Inflammatory macrophage treated with lipopolysaccharide for 4 hours (primary cell): ENCODE measurements around the gene ZNF32.

Experiments used
- DNase-seq: peaks from one replicate; pipeline ENCODE4 v3.0.0-alpha.2; 2020

ZNF32 gene

GRCh38 chr10:43648398-43649184 is at the start of gene ZNF32:
TSS of gene ZNF32 (minus strand) at chr10:43648881. CDS start at chr10:43646133, 2,748 bp downstream.
- peak; percentile 84 for DNase-seq

- DNase-seq = no peak
These were observed 49.5 kb upstream of the ZNF32 start for GRCh38 chr10:43698156-43698555.

- no peak for DNase-seq
These were observed 48.3 kb upstream of the ZNF32 start for GRCh38 chr10:43696909-43697483.

GRCh38 chr10:43695730-43696129 is 47.0 kb upstream of the ZNF32 start:
- DNase-seq = no peak

- DNase-seq = no peak
These were observed 46.6 kb upstream of the ZNF32 start for GRCh38 chr10:43695321-43695720.

GRCh38 chr10:43694526-43694925 is 45.8 kb upstream of the ZNF32 start:
- no peak for DNase-seq

- no peak for DNase-seq
These were observed 44.9 kb upstream of the ZNF32 start for GRCh38 chr10:43693602-43694001.

GRCh38 chr10:43692051-43692825 is 43.6 kb upstream of the ZNF32 start:
- no peak for DNase-seq

- DNase-seq = no peak
These were observed 42.8 kb upstream of the ZNF32 start for GRCh38 chr10:43691485-43691884.

GRCh38 chr10:43689955-43690771 is 41.5 kb upstream of the ZNF32 start:
- DNase-seq = peak; percentile 66

GRCh38 chr10:43689618-43689954 is 40.9 kb upstream of the ZNF32 start:
- DNase-seq = peak; percentile 56

- no peak for DNase-seq
These were observed 40.4 kb upstream of the ZNF32 start for GRCh38 chr10:43689007-43689491.

GRCh38 chr10:43688348-43688892 is 39.7 kb upstream of the ZNF32 start:
- DNase-seq = no peak

GRCh38 chr10:43687373-43687772 is 38.7 kb upstream of the ZNF32 start:
- no peak for DNase-seq

GRCh38 chr10:43686414-43686813 is 37.7 kb upstream of the ZNF32 start:
- DNase-seq = no peak

GRCh38 chr10:43685744-43686143 is 37.1 kb upstream of the ZNF32 start:
- no peak for DNase-seq

GRCh38 chr10:43684292-43684559 is 35.5 kb upstream of the ZNF32 start:
- no peak for DNase-seq

- peak; percentile 7 for DNase-seq
These were observed 35.0 kb upstream of the ZNF32 start for GRCh38 chr10:43683451-43684291.

GRCh38 chr10:43682956-43683355 is 34.3 kb upstream of the ZNF32 start:
- no peak for DNase-seq

GRCh38 chr10:43681721-43682120 is 33.0 kb upstream of the ZNF32 start:
- no peak for DNase-seq

GRCh38 chr10:43681220-43681619 is 32.5 kb upstream of the ZNF32 start:
- no peak for DNase-seq

GRCh38 chr10:43680035-43680434 is 31.4 kb upstream of the ZNF32 start:
- no peak for DNase-seq
